HG03565 (cell line): ENCODE results near the gene DCX.

ENCODE experiments used
- ATAC-seq: cut with Tn5 transposase; IDR thresholded peaks from one replicate; pipeline ENCODE4 v1.9.1; 2021; ENCODE audit warnings: mild to moderate bottlenecking, moderate library complexity; ENCODE audit not compliant: unreplicated experiment

DCX gene

GRCh38 chrX:111318901-111319300, 93.1 kb downstream of the DCX start:
- no peak for ATAC-seq

- no peak for ATAC-seq
Measured at GRCh38 chrX:111309083-111309482, 102.9 kb downstream of the DCX start.

GRCh38 chrX:111308039-111308438, 104.0 kb downstream of the DCX start:
- no peak for ATAC-seq

- ATAC-seq: no peak
Measured at GRCh38 chrX:111302284-111302683, 109.7 kb downstream of the DCX start.

- ATAC-seq: no peak
Measured at GRCh38 chrX:111288841-111289240, 123.2 kb downstream of the DCX start.

GRCh38 chrX:111284631-111285293, 127.2 kb downstream of the DCX start:
- ATAC-seq: no peak

- no peak for ATAC-seq
Measured at GRCh38 chrX:111283446-111283845, 128.5 kb downstream of the DCX start.

- ATAC-seq: no peak
Measured at GRCh38 chrX:111282991-111283390, 129.0 kb downstream of the DCX start.

- no peak for ATAC-seq
Measured at GRCh38 chrX:111282139-111282538, 129.9 kb downstream of the DCX start.

- no peak for ATAC-seq
Measured at GRCh38 chrX:111270339-111270738, 141.7 kb downstream of the DCX start, which contains the start of gene CAPN6. CAPN6 (minus strand) TSS chrX:111270483; CDS start chrX:111263936, 6,547 bp downstream.

- no peak for ATAC-seq
Measured at GRCh38 chrX:111268506-111268905, 143.5 kb downstream of the DCX start.

GRCh38 chrX:111265486-111265885, 146.5 kb downstream of the DCX start:
- ATAC-seq: no peak

GRCh38 chrX:111264385-111264784, 147.6 kb downstream of the DCX start:
- no peak for ATAC-seq

- no peak for ATAC-seq
Measured at GRCh38 chrX:111262086-111262485, 149.9 kb downstream of the DCX start.

- ATAC-seq: no peak
Measured at GRCh38 chrX:111260451-111260850, 151.5 kb downstream of the DCX start.

- ATAC-seq: no peak
Measured at GRCh38 chrX:111259559-111259958, 152.4 kb downstream of the DCX start.

GRCh38 chrX:111257733-111258132, 154.3 kb downstream of the DCX start:
- no peak for ATAC-seq

GRCh38 chrX:111254896-111255693, 156.9 kb downstream of the DCX start:
- no peak for ATAC-seq

GRCh38 chrX:111244235-111244750, 167.7 kb downstream of the DCX start:
- no peak for ATAC-seq
